Trophoblast cell (in vitro differentiated cells and primary cell): ENCODE measurements around the gene ZBTB7C.

Experiments used
- DNase-seq, 2 donors: peaks; one replicate each; pipeline ENCODE4 v3.0.0-alpha.2; 2016
- H2AFZ ChIP-seq: 2 replicates; pipeline ENCODE4 v1.6.1; 2013; ENCODE audit warnings: low read length, moderate library complexity, mild to moderate bottlenecking; ENCODE audit not compliant: insufficient read depth, poor library complexity
- H2AK5ac ChIP-seq: 2 replicates; pipeline ENCODE4 v1.6.1; 2013; ENCODE audit warnings: mild to moderate bottlenecking, low read length
- H2BK120ac ChIP-seq: 2 replicates; pipeline ENCODE4 v1.6.1; 2013; ENCODE audit warnings: low read length, mild to moderate bottlenecking, moderate library complexity; ENCODE audit not compliant: insufficient read depth, poor library complexity
- H2BK12ac ChIP-seq: 2 replicates; pipeline ENCODE4 v1.6.1; 2013; ENCODE audit warnings: mild to moderate bottlenecking, low read length, moderate library complexity
- H2BK5ac ChIP-seq: 2 replicates; pipeline ENCODE4 v1.6.1; 2013; ENCODE audit warnings: low read length, low read depth, moderate library complexity, mild to moderate bottlenecking; ENCODE audit not compliant: poor library complexity
- H3K14ac ChIP-seq: 2 replicates; pipeline ENCODE4 v1.6.1; 2013; ENCODE audit warnings: mild to moderate bottlenecking, low read length
- H3K18ac ChIP-seq: 2 replicates; pipeline ENCODE4 v1.6.1; 2013; ENCODE audit warnings: mild to moderate bottlenecking, low read length
- H3K23ac ChIP-seq: 2 replicates; pipeline ENCODE4 v1.6.1; 2013; ENCODE audit warnings: low read length
- H3K27ac ChIP-seq: 2 replicates; pipeline ENCODE4 v1.5.1; 2013; ENCODE audit warnings: low read depth, mild to moderate bottlenecking, inconsistent platforms, low read length, moderate library complexity
- H3K27me3 ChIP-seq: 2 replicates; pipeline ENCODE4 v1.6.1; 2013; ENCODE audit warnings: inconsistent platforms, mild to moderate bottlenecking, low read length, moderate library complexity; ENCODE audit not compliant: insufficient read depth
- H3K36me3 ChIP-seq, 2 experiments: 1 replicate in 1 of 2; 2 replicates in 1 of 2; pipeline ENCODE4 v1.6.1; 2013; ENCODE audit warnings: low read length in 2 of 2, mild to moderate bottlenecking in 2 of 2, moderate library complexity in 1 of 2; ENCODE audit not compliant: insufficient read depth in 2 of 2, control insufficient read depth in 1 of 2
- H3K4ac ChIP-seq: 2 replicates; pipeline ENCODE4 v1.6.1; 2013; ENCODE audit warnings: low read depth, mild to moderate bottlenecking, low read length, moderate library complexity
- H3K4me1 ChIP-seq, 2 experiments: 1 replicate in 1 of 2; 2 replicates in 1 of 2; pipeline ENCODE4 v1.6.1; 2013; ENCODE audit warnings: low read length in 2 of 2, mild to moderate bottlenecking in 2 of 2, moderate library complexity in 1 of 2; ENCODE audit not compliant: insufficient read depth in 2 of 2, control insufficient read depth in 1 of 2
- H3K4me2 ChIP-seq: 2 replicates; pipeline ENCODE4 v1.6.1; 2013; ENCODE audit warnings: inconsistent platforms, mild to moderate bottlenecking, low read length, moderate library complexity
- H3K4me3 ChIP-seq: 2 replicates; pipeline ENCODE4 v1.5.1; 2013; ENCODE audit warnings: mild to moderate bottlenecking, low read depth, low read length, inconsistent platforms
- H3K79me1 ChIP-seq: one replicate; pipeline ENCODE4 v1.6.1; 2013; ENCODE audit warnings: low read length
- H3K79me2 ChIP-seq: 2 replicates; pipeline ENCODE4 v1.6.1; 2013; ENCODE audit warnings: low read length, mild to moderate bottlenecking; ENCODE audit not compliant: control insufficient read depth, insufficient read depth, poor library complexity
- H3K9ac ChIP-seq: 2 replicates; pipeline ENCODE4 v1.6.1; 2013; ENCODE audit warnings: mild to moderate bottlenecking, low read length
- H3K9me3 ChIP-seq: 2 replicates; pipeline ENCODE4 v1.6.1; 2013; ENCODE audit warnings: low read depth, mild to moderate bottlenecking, control low read depth, inconsistent platforms, low read length; ENCODE audit not compliant: insufficient read depth
- H4K12ac ChIP-seq: 2 replicates; pipeline ENCODE4 v1.6.1; 2013; ENCODE audit warnings: low read depth, mild to moderate bottlenecking, low read length, moderate library complexity
- H4K8ac ChIP-seq: 2 replicates; pipeline ENCODE4 v1.6.1; 2013; ENCODE audit warnings: low read depth, mild to moderate bottlenecking, low read length, moderate library complexity
- H4K91ac ChIP-seq: one replicate; pipeline ENCODE4 v1.6.1; 2013; ENCODE audit warnings: low read depth, mild to moderate bottlenecking, low read length, moderate library complexity
- WGBS: extraction: QIAGEN DNeasy Blood & Tissue Kit; methylation state at CpG from one replicate; pipeline ENCODE4 v1.1.7; 2013; ENCODE audit warnings: missing lambda C conversion rate; ENCODE audit not compliant: insufficient read length, insufficient coverage; ENCODE audit errors: extremely low coverage; 5-methylcytosine and 5-hydroxymethylcytosine counted together

Gene ZBTB7C

GRCh38 chr18:48040457-48041110 is 368.6 kb downstream of the ZBTB7C start:
- Histone ChIP-seq H2BK5ac (no peak overlapping the region), H3K27ac (no peak overlapping the region), H4K91ac (no peak overlapping the region), H3K4me1 (no peaks in the 10 kb centered on the region), H3K79me2 (no peaks in the 10 kb centered on the region), H3K4ac (no peak overlapping the region), H2AFZ (no peak overlapping the region), H4K12ac (no peak overlapping the region), H3K4me2 (no peak overlapping the region), H3K23ac (no peak overlapping the region), H3K36me3 (no peaks in the 10 kb centered on the region), H3K79me1 (no peaks in the 10 kb centered on the region), H4K8ac (no peak overlapping the region), H3K4me3 (no peak overlapping the region), H3K14ac (no peak overlapping the region), H3K27me3 (no peaks in the 10 kb centered on the region), H2BK120ac (no peak overlapping the region), H3K18ac (no peak overlapping the region), H2AK5ac (no peak overlapping the region), H3K9ac (no peak overlapping the region), H3K9me3 (peaks cover 2% of the 10 kb centered on the region), H2BK12ac (no peak overlapping the region)
- 100% methylated on average over 8 of the region's 23 CpGs for WGBS
- DNase-seq, result no peak

- DNase-seq, result no peak
- no peak overlapping the region for H4K8ac ChIP-seq
- no peak overlapping the region for H3K23ac ChIP-seq
- H3K27me3 ChIP-seq, result no peaks in the 10 kb centered on the region
- H2AK5ac ChIP-seq, result no peak overlapping the region
- no peak overlapping the region for H2BK5ac ChIP-seq
- no peaks in the 10 kb centered on the region for H3K36me3 ChIP-seq
- H2AFZ ChIP-seq, result no peak overlapping the region
- WGBS, result no CpG with 5 or more reads among the region's 17 CpGs
- no peak overlapping the region for H3K4me2 ChIP-seq
- no peak overlapping the region for H3K14ac ChIP-seq
- no peak overlapping the region for H2BK120ac ChIP-seq
- peaks cover 2% of the 10 kb centered on the region for H3K9me3 ChIP-seq
- H3K4me3 ChIP-seq, result no peak overlapping the region
- no peak overlapping the region for H3K9ac ChIP-seq
- no peak overlapping the region for H3K4ac ChIP-seq
- H4K12ac ChIP-seq, result no peak overlapping the region
- no peak overlapping the region for H3K27ac ChIP-seq
- H4K91ac ChIP-seq, result no peak overlapping the region
- H3K79me1 ChIP-seq, result no peaks in the 10 kb centered on the region
- no peaks in the 10 kb centered on the region for H3K79me2 ChIP-seq
- H3K4me1 ChIP-seq, result no peaks in the 10 kb centered on the region
- no peak overlapping the region for H2BK12ac ChIP-seq
- H3K18ac ChIP-seq, result no peak overlapping the region
Observed at GRCh38 chr18:48039769-48040215, 369.4 kb downstream of the ZBTB7C start.

- no peak overlapping the region for H2AFZ ChIP-seq
- no peak overlapping the region for H3K9ac ChIP-seq
- no peak overlapping the region for H3K18ac ChIP-seq
- no peak overlapping the region for H4K91ac ChIP-seq
- H2BK120ac ChIP-seq, result no peak overlapping the region
- H2BK5ac ChIP-seq, result no peak overlapping the region
- peaks cover 2% of the 10 kb centered on the region for H3K9me3 ChIP-seq
- H3K23ac ChIP-seq, result no peak overlapping the region
- H3K79me2 ChIP-seq, result no peaks in the 10 kb centered on the region
- no peaks in the 10 kb centered on the region for H3K4me1 ChIP-seq
- H3K4ac ChIP-seq, result no peak overlapping the region
- no peak overlapping the region for H3K14ac ChIP-seq
- H3K4me2 ChIP-seq, result no peak overlapping the region
- H4K12ac ChIP-seq, result no peak overlapping the region
- no peak overlapping the region for H3K4me3 ChIP-seq
- no peak overlapping the region for H3K27ac ChIP-seq
- no CpG with 5 or more reads among the region's 6 CpGs for WGBS
- no peaks in the 10 kb centered on the region for H3K27me3 ChIP-seq
- no peak for DNase-seq
- H3K36me3 ChIP-seq, result no peaks in the 10 kb centered on the region
- H2AK5ac ChIP-seq, result no peak overlapping the region
- no peaks in the 10 kb centered on the region for H3K79me1 ChIP-seq
- no peak overlapping the region for H4K8ac ChIP-seq
- H2BK12ac ChIP-seq, result no peak overlapping the region
Observed at GRCh38 chr18:48038636-48039035, 370.5 kb downstream of the ZBTB7C start.

- DNase-seq, result no peak
- H3K79me2 ChIP-seq, result no peaks in the 10 kb centered on the region
- H3K27ac ChIP-seq, result no peak overlapping the region
- H3K36me3 ChIP-seq, result no peaks in the 10 kb centered on the region
- H3K4me1 ChIP-seq, result no peaks in the 10 kb centered on the region
- H2BK5ac ChIP-seq, result no peak overlapping the region
- H3K27me3 ChIP-seq, result no peaks in the 10 kb centered on the region
- no peak overlapping the region for H3K4ac ChIP-seq
- no peak overlapping the region for H2AFZ ChIP-seq
- no peak overlapping the region for H2BK120ac ChIP-seq
- no peak overlapping the region for H3K14ac ChIP-seq
- H2AK5ac ChIP-seq, result no peak overlapping the region
- no CpG with 5 or more reads among the region's 16 CpGs for WGBS
- H3K18ac ChIP-seq, result no peak overlapping the region
- no peak overlapping the region for H3K4me2 ChIP-seq
- H4K8ac ChIP-seq, result no peak overlapping the region
- H2BK12ac ChIP-seq, result no peak overlapping the region
- peaks cover 2% of the 10 kb centered on the region for H3K9me3 ChIP-seq
- no peak overlapping the region for H3K4me3 ChIP-seq
- no peaks in the 10 kb centered on the region for H3K79me1 ChIP-seq
- H3K9ac ChIP-seq, result no peak overlapping the region
- no peak overlapping the region for H4K12ac ChIP-seq
- no peak overlapping the region for H3K23ac ChIP-seq
- no peak overlapping the region for H4K91ac ChIP-seq
Observed at GRCh38 chr18:48037481-48038271, 371.5 kb downstream of the ZBTB7C start.
